Tibial artery (tissue), 4 donors: ENCODE measurements around the gene SLC12A6.
A peak's percentile ranks its signal among the peaks of the same experiment; 100 is the strongest.

Source experiments
- DNase-seq, 2 donors: peaks; one replicate each; pipeline ENCODE4 v3.0.0-alpha.2; 2019
- H3K27ac ChIP-seq, 2 donors: fragments of 200-600 bp; sonication (generic) in 1 of 2; 1 replicate in 1 of 2; 2 replicates in 1 of 2; pipeline ENCODE4 v1.5.1; 2018 to 2019; ENCODE audit warnings: mild to moderate bottlenecking in 1 of 2
- H3K27me3 ChIP-seq, 2 donors: fragments of 200-600 bp; sonication (generic) in 1 of 2; one replicate each; pipeline versions ENCODE4 v1.5.1 to v1.6.0; 2016 to 2019
- H3K36me3 ChIP-seq, 3 donors: fragments of 200-600 bp; sonication (generic) in 2 of 3; one replicate each; pipeline ENCODE4 v1.5.1; 2016 to 2019; ENCODE audit warnings: mild to moderate bottlenecking in 2 of 3
- H3K4me1 ChIP-seq, 4 donors: fragments of 200-600 bp; sonication (generic) in 2 of 4; 1 replicate in 3 of 4; 2 replicates in 1 of 4; pipeline ENCODE4 v1.5.1; 2016 to 2019
- H3K4me3 ChIP-seq, 2 donors: fragments of 200-600 bp; sonication (generic) in 1 of 2; 1 replicate in 1 of 2; 2 replicates in 1 of 2; pipeline ENCODE4 v1.5.1; 2018 to 2019; ENCODE audit warnings: mild to moderate bottlenecking in 2 of 2
- H3K9me3 ChIP-seq, 3 donors: fragments of 200-600 bp; sonication (generic) in 1 of 3; one replicate each; pipeline ENCODE4 v1.5.1; 2016 to 2019
- intact Hi-C: fragments of 100-400 bp; cut with DNase I; formaldehyde crosslinking; loops from one replicate; pipeline ENCODE4 v1.15.0; 2023; ENCODE audit warnings: low total_unique reads
- TF ChIP-seq, protein P1 (sequence below), 2 experiments: fragments of 200-600 bp in 1 of 2; fragments of 450-650 bp in 1 of 2; IDR thresholded peaks; one replicate each; pipeline ENCODE4 v1.5.1; 2017 to 2019; ENCODE audit warnings: antibody characterized with exemption in 2 of 2, mild to moderate bottlenecking in 1 of 2, moderate library complexity in 1 of 2

The SLC12A6 gene

DNA sequence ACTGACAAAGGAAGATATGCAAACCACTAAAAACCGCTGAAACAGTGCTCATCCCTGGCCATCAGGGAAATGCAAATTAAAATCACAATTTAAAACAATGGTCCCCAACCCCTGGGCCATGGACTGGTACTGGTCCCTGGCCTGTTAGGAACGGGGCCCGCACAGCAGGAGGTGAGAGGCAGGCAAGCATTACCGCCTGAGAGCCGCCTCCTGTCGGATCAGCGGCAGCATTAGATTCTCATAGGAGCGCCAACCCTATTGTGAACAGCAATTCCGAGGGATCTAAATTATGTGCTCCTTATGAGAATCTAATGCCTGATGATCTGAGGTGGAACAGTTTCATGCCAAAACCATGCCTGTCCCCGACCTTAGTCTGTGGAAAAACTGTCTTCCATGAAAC, 14.4 kb downstream of the SLC12A6 start:
- no peak overlapping the region for H3K4me3 ChIP-seq
- intact Hi-C loops = no loop called here
- no peak overlapping the region for H3K27ac ChIP-seq
- TF ChIP-seq, protein P1, sequence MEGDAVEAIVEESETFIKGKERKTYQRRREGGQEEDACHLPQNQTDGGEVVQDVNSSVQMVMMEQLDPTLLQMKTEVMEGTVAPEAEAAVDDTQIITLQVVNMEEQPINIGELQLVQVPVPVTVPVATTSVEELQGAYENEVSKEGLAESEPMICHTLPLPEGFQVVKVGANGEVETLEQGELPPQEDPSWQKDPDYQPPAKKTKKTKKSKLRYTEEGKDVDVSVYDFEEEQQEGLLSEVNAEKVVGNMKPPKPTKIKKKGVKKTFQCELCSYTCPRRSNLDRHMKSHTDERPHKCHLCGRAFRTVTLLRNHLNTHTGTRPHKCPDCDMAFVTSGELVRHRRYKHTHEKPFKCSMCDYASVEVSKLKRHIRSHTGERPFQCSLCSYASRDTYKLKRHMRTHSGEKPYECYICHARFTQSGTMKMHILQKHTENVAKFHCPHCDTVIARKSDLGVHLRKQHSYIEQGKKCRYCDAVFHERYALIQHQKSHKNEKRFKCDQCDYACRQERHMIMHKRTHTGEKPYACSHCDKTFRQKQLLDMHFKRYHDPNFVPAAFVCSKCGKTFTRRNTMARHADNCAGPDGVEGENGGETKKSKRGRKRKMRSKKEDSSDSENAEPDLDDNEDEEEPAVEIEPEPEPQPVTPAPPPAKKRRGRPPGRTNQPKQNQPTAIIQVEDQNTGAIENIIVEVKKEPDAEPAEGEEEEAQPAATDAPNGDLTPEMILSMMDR (IDR thresholded peaks at IDR 0.05) = no peak
- no peaks in the 10 kb centered on the region for H3K27me3 ChIP-seq
- peaks cover 0 to 5% (median 0%) of the 10 kb centered on the region in 4 donors for H3K4me1 ChIP-seq
- no peaks in the 10 kb centered on the region for H3K9me3 ChIP-seq
- no peak for DNase-seq
- no peaks in the 10 kb centered on the region for H3K36me3 ChIP-seq

DNA sequence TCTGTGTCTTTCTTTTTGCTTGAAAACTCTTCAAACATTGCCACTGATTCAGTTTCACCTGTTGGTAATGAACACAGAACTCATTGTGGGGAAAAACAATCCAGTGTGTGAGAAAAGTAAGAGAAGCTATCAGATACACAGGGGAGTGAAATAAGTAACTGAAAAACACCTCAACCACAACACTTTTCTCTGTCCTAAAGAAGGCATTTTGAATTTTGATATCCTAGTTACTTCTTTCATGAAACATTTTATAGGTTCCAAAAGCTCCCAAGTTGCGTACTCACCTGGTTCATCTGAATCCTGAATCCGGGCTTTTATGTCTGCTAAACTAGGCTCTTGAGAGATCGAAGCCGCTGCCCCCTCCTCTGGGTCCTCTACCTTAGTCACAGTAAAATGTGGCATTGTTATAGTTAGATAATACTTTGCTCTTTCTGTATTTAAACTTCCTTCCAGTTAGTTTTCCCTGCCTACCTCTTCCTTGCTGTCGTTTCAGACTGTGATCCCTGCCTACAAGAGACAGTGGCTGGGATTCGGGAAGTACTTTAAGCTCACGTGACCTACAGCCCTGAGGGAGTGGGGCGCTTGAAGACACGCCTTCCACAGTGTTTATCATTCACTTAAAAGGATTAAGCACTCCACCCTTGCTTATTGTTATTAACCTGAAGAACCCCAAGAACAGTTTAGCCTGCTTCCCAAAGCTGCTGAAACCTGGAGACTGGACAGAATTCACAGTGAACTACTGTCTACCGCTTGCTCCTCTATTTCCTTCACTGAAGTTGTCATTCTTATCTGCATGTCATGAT, 19.1 kb downstream of the SLC12A6 start:
- Histone ChIP-seq H3K27ac (peak overlapping the region in 1 of 2 donors; percentile 56), H3K4me3 (peak overlapping the region; percentile 40 to 52), H3K27me3 (no peaks in the 10 kb centered on the region), H3K4me1 (peaks cover 0 to 8% (median 0%) of the 10 kb centered on the region in 4 donors), H3K9me3 (no peaks in the 10 kb centered on the region), H3K36me3 (peaks cover 0 to 3% (median 0%) of the 10 kb centered on the region in 3 donors)
- TF ChIP-seq, protein P1 (IDR thresholded peaks at IDR 0.05) = no peak
- DNase-seq = peak; percentile 67 to 70
- intact Hi-C loops = no loop called here

DNA sequence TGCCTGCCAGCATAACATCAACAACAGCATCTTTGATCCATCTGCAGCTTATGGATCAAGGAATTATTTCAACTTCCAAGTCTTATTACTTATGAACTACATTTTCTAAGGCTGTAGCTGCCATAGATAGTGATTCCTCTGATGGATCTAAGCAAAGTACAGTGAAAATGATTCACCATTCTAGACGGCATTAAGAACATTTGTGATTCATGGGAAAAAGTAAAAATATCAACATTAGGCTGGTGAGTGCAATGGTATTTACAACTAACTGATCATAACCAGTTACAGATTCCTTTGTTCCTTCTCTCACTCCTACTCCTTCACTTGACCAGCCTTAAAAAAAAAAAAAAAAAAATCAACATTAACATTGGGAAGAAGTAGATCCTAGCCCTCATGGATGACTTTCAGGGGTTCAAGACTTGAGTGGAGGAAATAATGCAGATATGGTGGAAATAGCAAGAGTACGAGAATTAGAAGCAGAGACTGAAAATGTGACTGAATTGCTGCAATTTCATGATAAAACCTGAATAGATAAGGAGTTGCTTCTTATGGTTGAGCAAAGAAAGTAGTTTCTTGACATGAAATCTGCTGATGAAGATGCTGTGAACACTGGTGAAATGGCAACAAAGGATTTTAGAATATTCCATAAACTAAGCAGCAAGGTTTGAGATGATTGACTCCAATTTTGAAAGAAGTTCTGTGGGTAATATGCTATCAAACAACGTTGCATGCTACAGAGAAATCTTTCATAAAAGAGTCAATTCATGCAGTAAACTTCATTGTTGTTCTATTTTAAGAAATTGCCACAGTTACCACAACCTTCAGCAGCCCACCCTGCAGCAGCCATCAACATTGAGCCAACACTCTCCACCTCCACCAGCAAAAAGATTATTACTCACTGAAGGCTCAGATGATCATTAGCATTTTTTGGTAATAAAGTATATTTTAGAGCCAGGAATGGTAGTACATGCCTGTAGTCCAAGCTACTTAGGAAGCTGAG, 22.8 kb downstream of the SLC12A6 start:
- no peak overlapping the region for H3K4me3 ChIP-seq
- intact Hi-C loops = no loop called here
- peaks cover 0 to 8% (median 0%) of the 10 kb centered on the region in 4 donors for H3K4me1 ChIP-seq
- TF ChIP-seq, protein P1 (IDR thresholded peaks at IDR 0.05) = no peak
- DNase-seq = no peak
- peaks cover 0 to 3% (median 0%) of the 10 kb centered on the region in 3 donors for H3K36me3 ChIP-seq
- H3K27ac ChIP-seq = no peak overlapping the region
- no peaks in the 10 kb centered on the region for H3K27me3 ChIP-seq
- H3K9me3 ChIP-seq = no peaks in the 10 kb centered on the region

DNA sequence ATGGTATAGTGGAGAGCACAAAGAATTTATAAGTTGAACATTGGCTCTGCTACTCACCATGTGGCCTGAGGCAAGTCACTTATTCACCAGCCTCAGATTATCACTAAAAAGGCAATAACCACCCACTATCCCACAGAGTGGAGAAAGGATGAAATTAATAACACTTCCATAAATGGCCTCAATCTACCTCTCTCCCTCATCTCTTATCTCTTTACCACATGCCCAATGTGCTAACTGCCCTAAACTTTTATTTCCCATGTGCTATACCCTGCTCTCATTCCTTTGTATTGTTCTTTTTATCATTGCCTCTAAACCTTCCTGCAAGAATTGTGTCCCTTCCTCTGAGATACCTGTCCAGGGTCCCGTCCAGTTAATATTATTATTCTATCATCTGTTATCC, 26.0 kb downstream of the SLC12A6 start:
- H3K27ac ChIP-seq = no peak overlapping the region
- intact Hi-C loops = no loop called here
- TF ChIP-seq, protein P1 (IDR thresholded peaks at IDR 0.05) = no peak
- H3K9me3 ChIP-seq = no peaks in the 10 kb centered on the region
- H3K4me1 ChIP-seq = no peaks in the 10 kb centered on the region
- no peak for DNase-seq
- H3K36me3 ChIP-seq = peaks cover 0 to 3% (median 0%) of the 10 kb centered on the region in 3 donors
- no peak overlapping the region for H3K4me3 ChIP-seq
- no peaks in the 10 kb centered on the region for H3K27me3 ChIP-seq

DNA sequence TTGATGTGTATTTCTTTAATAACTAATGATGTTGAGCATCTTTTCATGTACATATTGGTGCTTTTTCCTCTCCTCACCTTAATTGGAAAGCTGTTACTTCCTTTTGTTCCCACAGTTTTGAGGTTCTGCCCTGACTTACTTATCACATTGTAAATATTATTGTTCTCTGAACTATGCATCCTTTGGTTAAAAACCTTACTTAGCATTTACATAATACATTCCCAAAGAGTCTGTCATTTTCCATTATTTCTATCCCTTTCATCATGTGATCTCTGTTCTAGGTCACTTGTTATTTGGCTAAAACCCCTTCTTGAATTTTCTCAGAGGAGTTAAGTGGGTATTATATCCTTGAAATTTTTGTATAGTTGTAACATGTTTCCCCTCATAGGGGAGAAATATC, 33.0 kb downstream of the SLC12A6 start:
- Histone ChIP-seq H3K4me1 (peaks cover 0 to 7% (median 0%) of the 10 kb centered on the region in 4 donors), H3K4me3 (no peak overlapping the region), H3K36me3 (no peaks in the 10 kb centered on the region), H3K27me3 (no peaks in the 10 kb centered on the region), H3K27ac (no peak overlapping the region), H3K9me3 (no peaks in the 10 kb centered on the region)
- intact Hi-C loops = no loop called here
- TF ChIP-seq, protein P1 (IDR thresholded peaks at IDR 0.05) = no peak
- no peak for DNase-seq
